Activated CD8-positive, alpha-beta T cell treated with anti-CD3 and anti-CD28 coated beads for 36 hours (primary cell): Measurements from ENCODE around the gene SPATA13. TPM values are rescaled to one million over a fixed set of nuclear protein-coding genes. Genes with fewer than 3 reads are reported as not detected.
A peak's percentile ranks its signal among the peaks of the same experiment; 100 is the strongest.

ENCODE experiments used
- ATAC-seq: fragments of 200-7000 bp; cut with Tn5 transposase; one replicate; pipeline ENCODE4 v1.10.0; 2021; ENCODE audit warnings: mild to moderate bottlenecking, moderate library complexity
- CTCF ChIA-PET: fragments of 350-600 bp; sonication (Branson Sonifier 250); formaldehyde crosslinking; loops from one replicate; lab custom pipeline; 2021; ENCODE audit warnings: antibody characterized with exemption; lab: Charles Lee
- POLR2A ChIA-PET: fragments of 350-600 bp; sonication (Branson Sonifier 250); formaldehyde crosslinking; loops from one replicate; lab custom pipeline; 2021; ENCODE audit warnings: antibody characterized with exemption; lab: Charles Lee
- DNase-seq: peaks from one replicate; pipeline ENCODE4 v3.0.0-alpha.2; 2020
- H3K27ac Mint-ChIP-seq: one replicate; pipeline ENCODE4 v1.8.0; 2021; ENCODE audit warnings: mild to moderate bottlenecking, mixed read lengths
- H3K27me3 Mint-ChIP-seq: one replicate; pipeline ENCODE4 v1.8.0; 2021; ENCODE audit warnings: mixed read lengths
- H3K36me3 Mint-ChIP-seq: one replicate; pipeline ENCODE4 v1.8.0; 2021; ENCODE audit warnings: low read depth, mixed read lengths
- H3K4me1 Mint-ChIP-seq: one replicate; pipeline ENCODE4 v1.8.0; 2021; ENCODE audit warnings: low read depth, mixed read lengths
- H3K4me3 Mint-ChIP-seq: one replicate; pipeline ENCODE4 v1.8.0; 2021; ENCODE audit warnings: mild to moderate bottlenecking, moderate library complexity, mixed read lengths
- H3K9me3 Mint-ChIP-seq: one replicate; pipeline ENCODE4 v1.8.0; 2021; ENCODE audit warnings: mixed read lengths
- CTCF ChIP-seq: fragments of 200-600 bp; IDR thresholded peaks from one replicate; pipeline ENCODE4 v1.8.0; 2022; ENCODE audit warnings: antibody characterized with exemption, mild to moderate bottlenecking
- intact Hi-C: fragments of 100-400 bp; cut with micrococcal nuclease; formaldehyde crosslinking; loops from one replicate; pipeline ENCODE4 v1.10.0; 2022
- total RNA-seq, 2 experiments: library from RNA; stranded (reverse); gene quantifications; one replicate each; pipeline ENCODE4 v1.2.3, GENCODE V29; 2021

The SPATA13 gene
- total RNA-seq, 2 experiments from 2014 or later, result 47.0 to 47.4 TPM

GRCh38 chr13:24176351-24177101 lies 16.0 kb downstream of the SPATA13 start:
- no peaks in the 10 kb centered on the region for H3K27me3 Mint-ChIP-seq
- ChIA-PET CTCF (interaction anchor here (0.6 to 2.2 kb wide), 4 partner anchors 10 to 122 kb away, joined by 3 to 10 read pairs (median 3); no protein-coding TSS in a partner anchor), POLR2A (interaction anchor here (0.9 to 1.7 kb wide), 4 partner anchors 15 to 80 kb away, joined by 3 to 6 read pairs (median 4); partner anchors contain the start of gene SPATA13)
- H3K9me3 Mint-ChIP-seq, result peaks cover 7% of the 10 kb centered on the region
- peaks cover 65% of the 10 kb centered on the region for H3K4me1 Mint-ChIP-seq
- no peak for TF ChIP-seq CTCF
- ATAC-seq (no peak), DNase-seq (no peak)
- intact Hi-C loops, result no loop called here
- peaks cover 28% of the 10 kb centered on the region for H3K36me3 Mint-ChIP-seq
- H3K4me3 Mint-ChIP-seq, result no peak overlapping the region
- H3K27ac Mint-ChIP-seq, result no peak overlapping the region

- Mint-ChIP-seq H3K27me3 (no peaks in the 10 kb centered on the region), H3K4me1 (peaks cover 65% of the 10 kb centered on the region), H3K36me3 (peaks cover 31% of the 10 kb centered on the region), H3K4me3 (no peak overlapping the region), H3K27ac (peak overlapping the region; percentile 85), H3K9me3 (peaks cover 12% of the 10 kb centered on the region)
- no peak for TF ChIP-seq CTCF
- peak; percentile 15 for DNase-seq
- ATAC-seq, result peak; percentile 96
- intact Hi-C loops, result no loop called here
- ChIA-PET CTCF (interaction anchor here (1.2 to 2.0 kb wide), 8 partner anchors 9 to 126 kb away, joined by 3 to 7 read pairs (median 4); no protein-coding TSS in a partner anchor), POLR2A (interaction anchor here (0.5 to 5.6 kb wide), 8 partner anchors 9 to 111 kb away, joined by 3 to 22 read pairs (median 4); partner anchors contain the start of gene SPATA13)
Observed at GRCh38 chr13:24178847-24179485, 18.4 kb downstream of the SPATA13 start.

- H3K36me3 Mint-ChIP-seq, result peaks cover 35% of the 10 kb centered on the region
- ChIA-PET CTCF (interaction anchor here (1.1 to 2.0 kb wide), 9 partner anchors 9 to 219 kb away, joined by 3 to 7 read pairs (median 4); no protein-coding TSS in a partner anchor), POLR2A (interaction anchor here (0.5 to 5.6 kb wide), 5 partner anchors 12 to 82 kb away, joined by 3 to 22 read pairs (median 8); partner anchors contain the start of gene SPATA13)
- peak overlapping the region; percentile 33 for H3K27ac Mint-ChIP-seq
- DNase-seq, result no peak
- no peak overlapping the region for H3K4me3 Mint-ChIP-seq
- ATAC-seq, result no peak
- no peaks in the 10 kb centered on the region for H3K27me3 Mint-ChIP-seq
- no peak for TF ChIP-seq CTCF
- intact Hi-C loops, result no loop called here
- H3K9me3 Mint-ChIP-seq, result peaks cover 12% of the 10 kb centered on the region
- peaks cover 64% of the 10 kb centered on the region for H3K4me1 Mint-ChIP-seq
Observed at GRCh38 chr13:24179486-24179850, 18.9 kb downstream of the SPATA13 start.

GRCh38 chr13:24180750-24181377 lies 20.3 kb downstream of the SPATA13 start:
- DNase-seq, result no peak
- no peak overlapping the region for H3K27ac Mint-ChIP-seq
- POLR2A ChIA-PET, result interaction anchor here (1.0 to 5.6 kb wide), 3 partner anchors 12 to 20 kb away, joined by 3 to 22 read pairs (median 3); partner anchors contain the start of gene SPATA13
- no peak overlapping the region for H3K4me3 Mint-ChIP-seq
- H3K4me1 Mint-ChIP-seq, result peaks cover 56% of the 10 kb centered on the region
- intact Hi-C loops, result no loop called here
- H3K36me3 Mint-ChIP-seq, result peaks cover 33% of the 10 kb centered on the region
- CTCF ChIA-PET, result interaction anchor here (0.6 to 2.0 kb wide), 4 partner anchors 7 to 84 kb away, joined by 3 to 7 read pairs (median 4); partner anchors contain the start of gene SPATA13
- H3K27me3 Mint-ChIP-seq, result no peaks in the 10 kb centered on the region
- TF ChIP-seq CTCF, result no peak
- no peak for ATAC-seq
- peaks cover 12% of the 10 kb centered on the region for H3K9me3 Mint-ChIP-seq
